ENCODE data around the gene CYYR1. TPM values are rescaled to one million over a fixed set of nuclear protein-coding genes. Genes with fewer than 3 reads are reported as not detected.

The CYYR1 gene
- total RNA-seq, 1 experiment from 2014 or later, result 0.12 TPM

- intact Hi-C loops (cut with micrococcal nuclease), result no loop called here
- ChIA-PET CTCF (no interaction called here), RAD21 (ENCODE audit: low non-redundant PET in 1 of 2, low total read pairs in 2 of 2, uncharacterized antibody in 2 of 2, unreplicated experiment in 2 of 2) (no interaction called here), POLR2A (no interaction called here)
- Histone ChIP-seq H3K27ac (ENCODE audit: low read depth, low read length) (no peak overlapping the region), H3K4me2 (ENCODE audit: low read length) (no peak overlapping the region), H3K4me3 (replicated peaks in 1 of 2; ENCODE audit: low read depth in 1 of 2, low read length in 2 of 2) (no peak overlapping the region), H2AFZ (ENCODE audit: low read depth, low read length, poor library complexity, severe bottlenecking) (no peak overlapping the region), H4K20me1 (ENCODE audit: insufficient read depth) (no peaks in the 10 kb centered on the region), H3K9ac (ENCODE audit: low read length) (no peak overlapping the region), H3K9me3 (ENCODE audit: control insufficient read depth in 1 of 2, insufficient read depth in 1 of 2, low read depth in 1 of 2, low read length in 2 of 2) (no peaks in the 10 kb centered on the region; a peak in 1 of 4 replicates), H3K4me1 (ENCODE audit: control insufficient read depth in 1 of 2, insufficient read depth in 2 of 2, low read length in 2 of 2) (no peaks in the 10 kb centered on the region), H3K9me2 (ENCODE audit: insufficient read depth) (no peaks in the 10 kb centered on the region), H3K36me3 (ENCODE audit: control insufficient read depth in 1 of 2, insufficient read depth in 2 of 2, low read length in 2 of 2) (no peaks in the 10 kb centered on the region), H3K27me3 (ENCODE audit: insufficient read depth, low read length) (no peaks in the 10 kb centered on the region), H3K79me2 (ENCODE audit: insufficient read depth, low read length) (no peaks in the 10 kb centered on the region)
- no TSS peak for BruUV-seq (replicated peaks)
- DNase-seq (ENCODE audit: low read depth, low spot score) (no peak), ATAC-seq (no peak)
- TF ChIP-seq SIN3A (IDR thresholded peaks at IDR 0.05; ENCODE audit: low read depth) (no peak), SRF (IDR thresholded peaks at IDR 0.05; ENCODE audit: low read depth) (no peak), TCF7L2 (IDR thresholded peaks at IDR 0.05; ENCODE audit: borderline replicate concordance, extremely low read depth, insufficient read depth, insufficient read length) (no peak), RAD21 (IDR thresholded peaks at IDR 0.05; ENCODE audit: low read depth) (no peak), POLR2A (IDR thresholded peaks at IDR 0.05; ENCODE audit: borderline replicate concordance, extremely low read depth, insufficient read depth, insufficient read length) (no peak), EZH2phosphoT487 (IDR thresholded peaks at IDR 0.05; ENCODE audit: borderline replicate concordance) (no peak), FOSL1 (IDR thresholded peaks at IDR 0.05; ENCODE audit: low read depth) (no peak), ZFX (IDR thresholded peaks at IDR 0.05) (no peak), POLR2AphosphoS5 (IDR thresholded peaks at IDR 0.05; ENCODE audit: low read depth, low read length) (no peak), EGR1 (IDR thresholded peaks at IDR 0.05; ENCODE audit: low read depth) (no peak), SP1 (IDR thresholded peaks at IDR 0.05; ENCODE audit: low read depth) (no peak), JUND (IDR thresholded peaks at IDR 0.05) (no peak), ELF1 (IDR thresholded peaks at IDR 0.05; ENCODE audit: borderline replicate concordance, low read depth) (no peak), MAX (IDR thresholded peaks at IDR 0.05) (no peak), CBX3 (IDR thresholded peaks at IDR 0.05; ENCODE audit: low read depth) (no peak), EZH2 (IDR thresholded peaks at IDR 0.05) (no peak)
- TF ChIP-seq, protein P1, sequence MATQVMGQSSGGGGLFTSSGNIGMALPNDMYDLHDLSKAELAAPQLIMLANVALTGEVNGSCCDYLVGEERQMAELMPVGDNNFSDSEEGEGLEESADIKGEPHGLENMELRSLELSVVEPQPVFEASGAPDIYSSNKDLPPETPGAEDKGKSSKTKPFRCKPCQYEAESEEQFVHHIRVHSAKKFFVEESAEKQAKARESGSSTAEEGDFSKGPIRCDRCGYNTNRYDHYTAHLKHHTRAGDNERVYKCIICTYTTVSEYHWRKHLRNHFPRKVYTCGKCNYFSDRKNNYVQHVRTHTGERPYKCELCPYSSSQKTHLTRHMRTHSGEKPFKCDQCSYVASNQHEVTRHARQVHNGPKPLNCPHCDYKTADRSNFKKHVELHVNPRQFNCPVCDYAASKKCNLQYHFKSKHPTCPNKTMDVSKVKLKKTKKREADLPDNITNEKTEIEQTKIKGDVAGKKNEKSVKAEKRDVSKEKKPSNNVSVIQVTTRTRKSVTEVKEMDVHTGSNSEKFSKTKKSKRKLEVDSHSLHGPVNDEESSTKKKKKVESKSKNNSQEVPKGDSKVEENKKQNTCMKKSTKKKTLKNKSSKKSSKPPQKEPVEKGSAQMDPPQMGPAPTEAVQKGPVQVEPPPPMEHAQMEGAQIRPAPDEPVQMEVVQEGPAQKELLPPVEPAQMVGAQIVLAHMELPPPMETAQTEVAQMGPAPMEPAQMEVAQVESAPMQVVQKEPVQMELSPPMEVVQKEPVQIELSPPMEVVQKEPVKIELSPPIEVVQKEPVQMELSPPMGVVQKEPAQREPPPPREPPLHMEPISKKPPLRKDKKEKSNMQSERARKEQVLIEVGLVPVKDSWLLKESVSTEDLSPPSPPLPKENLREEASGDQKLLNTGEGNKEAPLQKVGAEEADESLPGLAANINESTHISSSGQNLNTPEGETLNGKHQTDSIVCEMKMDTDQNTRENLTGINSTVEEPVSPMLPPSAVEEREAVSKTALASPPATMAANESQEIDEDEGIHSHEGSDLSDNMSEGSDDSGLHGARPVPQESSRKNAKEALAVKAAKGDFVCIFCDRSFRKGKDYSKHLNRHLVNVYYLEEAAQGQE (IDR thresholded peaks at IDR 0.05; ENCODE audit: low read depth), result no peak
Measured at GRCh38 chr21:26559099-26559498, 14.0 kb downstream of the CYYR1 start.
